Neuronal stem cell (in vitro differentiated cells): ENCODE data around the gene ITSN1.
A peak's percentile ranks its signal among the peaks of the same experiment; 100 is the strongest.

Experiments
- DNase-seq: peaks from one replicate; pipeline ENCODE4 v3.0.0-alpha.2; 2013; ENCODE audit warnings: low spot score
- H2AFZ ChIP-seq: one replicate; pipeline ENCODE4 v1.6.1; 2013; ENCODE audit warnings: mild to moderate bottlenecking, low read length, inconsistent platforms
- H2AK5ac ChIP-seq: 2 replicates; pipeline ENCODE4 v1.6.1; 2013; ENCODE audit warnings: low read depth, mild to moderate bottlenecking, inconsistent platforms, low read length, moderate library complexity, mixed read lengths
- H2BK120ac ChIP-seq: 2 replicates; pipeline ENCODE4 v1.6.1; 2013; ENCODE audit warnings: low read depth, mild to moderate bottlenecking, inconsistent platforms, low read length, moderate library complexity, mixed read lengths
- H2BK12ac ChIP-seq: one replicate; pipeline ENCODE4 v1.6.1; 2013; ENCODE audit warnings: low read length, inconsistent platforms
- H2BK15ac ChIP-seq: 2 replicates; pipeline ENCODE4 v1.6.1; 2013; ENCODE audit warnings: mild to moderate bottlenecking, low read length, inconsistent platforms, mixed read lengths
- H2BK5ac ChIP-seq: one replicate; pipeline ENCODE4 v1.6.1; 2013; ENCODE audit warnings: inconsistent platforms, mild to moderate bottlenecking, low read length, moderate library complexity
- H3K14ac ChIP-seq: one replicate; pipeline ENCODE4 v1.6.1; 2013; ENCODE audit warnings: low read length, inconsistent platforms
- H3K18ac ChIP-seq: 2 replicates; pipeline ENCODE4 v1.6.1; 2013; ENCODE audit warnings: low read length, inconsistent platforms
- H3K23ac ChIP-seq: 2 replicates; pipeline ENCODE4 v1.6.1; 2013; ENCODE audit warnings: low read depth, mild to moderate bottlenecking, mixed read lengths, low read length, inconsistent platforms; ENCODE audit not compliant: poor library complexity
- H3K27ac ChIP-seq: replicated peaks from 3 replicates; pipeline ENCODE4 v1.5.1; 2013; ENCODE audit warnings: low read length, inconsistent platforms
- H3K27me3 ChIP-seq, 3 experiments: 2 replicates each; pipeline ENCODE4 v1.6.1; 2013; ENCODE audit warnings: low read length in 3 of 3, mild to moderate bottlenecking in 2 of 3, inconsistent platforms in 1 of 3, low read depth in 1 of 3, mixed read lengths in 1 of 3, moderate library complexity in 1 of 3; ENCODE audit not compliant: control insufficient read depth in 3 of 3, insufficient read depth in 3 of 3
- H3K36me3 ChIP-seq, 2 donors: replicated peaks in 1 of 2; 2 replicates each; pipeline ENCODE4 v1.6.1; 2013; ENCODE audit warnings: low read length in 2 of 2; ENCODE audit not compliant: control insufficient read depth in 2 of 2, insufficient read depth in 2 of 2
- H3K4ac ChIP-seq: 2 replicates; pipeline ENCODE4 v1.6.1; 2013; ENCODE audit warnings: inconsistent platforms, mild to moderate bottlenecking, low read length, moderate library complexity
- H3K4me1 ChIP-seq, 2 donors: 1 replicate in 1 of 2; 2 replicates in 1 of 2; pipeline ENCODE4 v1.6.1; 2013; ENCODE audit warnings: low read length in 2 of 2, low read depth in 1 of 2; ENCODE audit not compliant: control insufficient read depth in 2 of 2, insufficient read depth in 1 of 2
- H3K4me2 ChIP-seq: one replicate; pipeline ENCODE4 v1.6.1; 2013; ENCODE audit warnings: mild to moderate bottlenecking, low read length, inconsistent platforms; ENCODE audit not compliant: insufficient read depth, poor library complexity, severe bottlenecking
- H3K4me3 ChIP-seq, 2 donors: 2 replicates each; pipeline ENCODE4 v1.5.1; 2013; ENCODE audit warnings: low read length in 2 of 2, mild to moderate bottlenecking in 2 of 2, inconsistent platforms in 1 of 2, moderate library complexity in 1 of 2
- H3K79me1 ChIP-seq: one replicate; pipeline ENCODE4 v1.6.1; 2013; ENCODE audit warnings: low read depth, mild to moderate bottlenecking, inconsistent platforms, low read length, moderate library complexity
- H3K9ac ChIP-seq: one replicate; pipeline ENCODE4 v1.6.1; 2013; ENCODE audit warnings: mild to moderate bottlenecking, low read depth, low read length, inconsistent platforms; ENCODE audit not compliant: poor library complexity
- H3K9me3 ChIP-seq, 2 donors: replicated peaks in 1 of 2; 2 replicates each; pipeline versions ENCODE3 to v1.6.1; 2013; ENCODE audit warnings: low read length in 2 of 2, mild to moderate bottlenecking in 2 of 2, inconsistent platforms in 1 of 2, low read depth in 1 of 2, mixed read lengths in 1 of 2, moderate library complexity in 1 of 2; ENCODE audit not compliant: control insufficient read depth in 2 of 2, insufficient read depth in 1 of 2
- H4K8ac ChIP-seq: one replicate; pipeline ENCODE4 v1.6.1; 2013; ENCODE audit warnings: low read depth, mild to moderate bottlenecking, inconsistent platforms, low read length, moderate library complexity
- H4K91ac ChIP-seq: one replicate; pipeline ENCODE4 v1.6.1; 2013; ENCODE audit warnings: low read length, low read depth, mild to moderate bottlenecking, inconsistent platforms; ENCODE audit not compliant: poor library complexity
- WGBS, 2 donors: extraction: QIAGEN DNeasy Blood & Tissue Kit; methylation state at CpG; one replicate each; pipeline ENCODE4 v1.1.7; 2013; ENCODE audit warnings: missing lambda C conversion rate in 2 of 2, mixed read lengths in 1 of 2; ENCODE audit not compliant: insufficient read length in 2 of 2, insufficient replicate concordance in 1 of 2; ENCODE audit errors: extremely low coverage in 2 of 2; 5-methylcytosine and 5-hydroxymethylcytosine counted together

Gene ITSN1

DNA sequence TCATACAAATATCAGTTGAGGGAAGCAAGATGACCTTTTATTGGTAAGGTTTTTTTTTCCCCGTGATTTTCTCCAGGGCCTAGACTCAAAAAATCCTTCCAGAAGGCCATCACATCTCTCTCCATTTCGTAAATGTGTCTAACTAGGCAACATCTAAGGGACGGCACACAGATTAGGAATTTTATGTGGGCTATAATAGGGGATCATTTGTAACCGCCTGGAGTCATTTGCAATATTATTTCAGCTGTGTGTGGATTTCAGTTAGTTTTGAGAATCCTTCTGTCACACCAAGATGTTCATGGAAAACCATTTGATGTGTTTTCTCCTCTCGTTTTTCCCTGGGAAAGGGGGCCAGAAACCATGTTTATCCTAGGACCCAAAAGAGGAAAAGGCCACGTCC lies 210.2 kb downstream of the ITSN1 start:
- Histone ChIP-seq H3K9ac (no peak overlapping the region), H3K27me3 (no peaks in the 10 kb centered on the region), H3K18ac (no peak overlapping the region), H3K36me3 (no peaks in the 10 kb centered on the region), H4K8ac (no peak overlapping the region), H3K9me3 (peaks cover 0 to 4% of the 10 kb centered on the region in 2 donors), H2BK5ac (no peak overlapping the region), H2BK12ac (no peak overlapping the region), H2AFZ (no peak overlapping the region), H2AK5ac (no peak overlapping the region), H3K14ac (no peak overlapping the region), H4K91ac (no peak overlapping the region), H3K4me3 (no peak overlapping the region), H3K4ac (no peak overlapping the region), H3K23ac (no peak overlapping the region), H3K4me2 (no peak overlapping the region), H2BK15ac (no peak overlapping the region), H3K27ac (no peak overlapping the region), H3K4me1 (no peaks in the 10 kb centered on the region), H3K79me1 (no peaks in the 10 kb centered on the region), H2BK120ac (no peak overlapping the region)
- no CpG with 5 or more reads among the region's 6 CpGs for WGBS, 2 donors
- no peak for DNase-seq

- no peak overlapping the region for H3K18ac ChIP-seq
- H2AK5ac ChIP-seq: no peak overlapping the region
- no peak for DNase-seq
- no peak overlapping the region for H3K4me3 ChIP-seq
- H3K14ac ChIP-seq: peak overlapping the region; percentile 14
- no peak overlapping the region for H3K4ac ChIP-seq
- H3K9ac ChIP-seq: no peak overlapping the region
- peak overlapping the region; percentile 8 for H2AFZ ChIP-seq
- H2BK5ac ChIP-seq: no peak overlapping the region
- H3K4me2 ChIP-seq: no peak overlapping the region
- WGBS, 2 donors: no CpG with 5 or more reads among the region's 5 CpGs
- H4K91ac ChIP-seq: no peak overlapping the region
- peaks cover 0 to 2% of the 10 kb centered on the region in 2 donors for H3K9me3 ChIP-seq
- no peak overlapping the region for H4K8ac ChIP-seq
- H3K36me3 ChIP-seq: no peaks in the 10 kb centered on the region
- no peaks in the 10 kb centered on the region for H3K79me1 ChIP-seq
- peaks cover 0 to 3% of the 10 kb centered on the region in 2 donors for H3K4me1 ChIP-seq
- H2BK15ac ChIP-seq: no peak overlapping the region
- H2BK12ac ChIP-seq: no peak overlapping the region
- H2BK120ac ChIP-seq: no peak overlapping the region
- H3K27ac ChIP-seq: no peak overlapping the region
- no peaks in the 10 kb centered on the region for H3K27me3 ChIP-seq
- H3K23ac ChIP-seq: no peak overlapping the region
Observed at GRCh38 chr21:33854604-33855003, 212.3 kb downstream of the ITSN1 start.

- H3K9me3 ChIP-seq: peaks cover 0 to 2% of the 10 kb centered on the region in 2 donors
- no peak overlapping the region for H3K14ac ChIP-seq
- no peak for DNase-seq
- no peak overlapping the region for H2BK12ac ChIP-seq
- no peaks in the 10 kb centered on the region for H3K79me1 ChIP-seq
- no peak overlapping the region for H3K27ac ChIP-seq
- no peak overlapping the region for H2AFZ ChIP-seq
- no peak overlapping the region for H3K18ac ChIP-seq
- no peak overlapping the region for H3K4me3 ChIP-seq
- H2BK120ac ChIP-seq: no peak overlapping the region
- no peak overlapping the region for H3K9ac ChIP-seq
- H4K91ac ChIP-seq: no peak overlapping the region
- H3K27me3 ChIP-seq: no peaks in the 10 kb centered on the region
- H3K4me2 ChIP-seq: no peak overlapping the region
- H2BK15ac ChIP-seq: no peak overlapping the region
- H2AK5ac ChIP-seq: no peak overlapping the region
- no peak overlapping the region for H2BK5ac ChIP-seq
- peaks cover 0 to 3% of the 10 kb centered on the region in 2 donors for H3K4me1 ChIP-seq
- no CpG with 5 or more reads among the region's 6 CpGs for WGBS, 2 donors
- no peak overlapping the region for H3K23ac ChIP-seq
- H3K4ac ChIP-seq: no peak overlapping the region
- H4K8ac ChIP-seq: no peak overlapping the region
- H3K36me3 ChIP-seq: no peaks in the 10 kb centered on the region
Observed at GRCh38 chr21:33855190-33855589, 212.9 kb downstream of the ITSN1 start.

GRCh38 chr21:33856893-33857527 lies 214.7 kb downstream of the ITSN1 start:
- Histone ChIP-seq H3K36me3 (no peaks in the 10 kb centered on the region), H2BK120ac (no peak overlapping the region), H3K4me2 (no peak overlapping the region), H3K23ac (no peak overlapping the region), H2AFZ (no peak overlapping the region), H3K4me3 (no peak overlapping the region), H4K8ac (no peak overlapping the region), H3K14ac (no peak overlapping the region), H2BK15ac (no peak overlapping the region), H3K27ac (no peak overlapping the region), H3K27me3 (no peaks in the 10 kb centered on the region), H3K79me1 (no peaks in the 10 kb centered on the region), H4K91ac (no peak overlapping the region), H2BK12ac (no peak overlapping the region), H2AK5ac (no peak overlapping the region), H3K9me3 (peaks cover 0 to 2% of the 10 kb centered on the region in 2 donors), H3K4me1 (peaks cover 0 to 3% of the 10 kb centered on the region in 2 donors), H3K18ac (no peak overlapping the region), H3K9ac (no peak overlapping the region), H3K4ac (no peak overlapping the region), H2BK5ac (no peak overlapping the region)
- no CpG with 5 or more reads among the region's 17 CpGs for WGBS, 2 donors
- DNase-seq: no peak
